Natural killer cell treated with Interleukin-12 subunit alpha and Interleukin-12 subunit beta and Interleukin-15 and Interleukin-18, amount 100 ng/mL, for 72 hours (primary cell): ENCODE measurements around the gene KLF7. TPM values are rescaled to one million over a fixed set of nuclear protein-coding genes. Genes with fewer than 3 reads are reported as not detected.

ENCODE experiments used
- ATAC-seq, 2 donors: fragments of 150-1000 bp; cut with Tn5 transposase in 1 of 2; sonication (Bioruptor Pico), chemical (Tn5 transposase) in 1 of 2; 2 replicates each; pipeline ENCODE4 v1.10.0; 2021
- DNase-seq: peaks from one replicate; pipeline ENCODE4 v3.0.0; 2022; ENCODE audit warnings: low spot score
- H3K27ac Mint-ChIP-seq, 2 donors: 1 replicate in 1 of 2; 2 replicates in 1 of 2; pipeline ENCODE4 v1.8.0; 2022; ENCODE audit warnings: mixed read lengths in 2 of 2, mild to moderate bottlenecking in 1 of 2, moderate library complexity in 1 of 2
- H3K27me3 Mint-ChIP-seq, 2 donors: 1 replicate in 1 of 2; 2 replicates in 1 of 2; pipeline ENCODE4 v1.8.0; 2022; ENCODE audit warnings: mixed read lengths in 2 of 2
- H3K36me3 Mint-ChIP-seq: one replicate; pipeline ENCODE4 v1.8.0; 2022; ENCODE audit warnings: mixed read lengths
- H3K4me1 Mint-ChIP-seq, 2 donors: 1 replicate in 1 of 2; 2 replicates in 1 of 2; pipeline ENCODE4 v1.8.0; 2022; ENCODE audit warnings: low read depth in 2 of 2, mixed read lengths in 2 of 2, mild to moderate bottlenecking in 1 of 2
- H3K4me3 Mint-ChIP-seq: one replicate; pipeline ENCODE4 v1.8.0; 2022; ENCODE audit warnings: mixed read lengths
- H3K9me3 Mint-ChIP-seq: 2 replicates; pipeline ENCODE4 v1.8.0; 2022; ENCODE audit warnings: mixed read lengths
- total RNA-seq, 2 donors: library from RNA; stranded (reverse); gene quantifications; one replicate each; pipeline ENCODE4 v1.2.3, GENCODE V29; 2022

KLF7 gene
- total RNA-seq, 2 donors from 2014 or later, result 13.3 to 49.1 TPM

DNA sequence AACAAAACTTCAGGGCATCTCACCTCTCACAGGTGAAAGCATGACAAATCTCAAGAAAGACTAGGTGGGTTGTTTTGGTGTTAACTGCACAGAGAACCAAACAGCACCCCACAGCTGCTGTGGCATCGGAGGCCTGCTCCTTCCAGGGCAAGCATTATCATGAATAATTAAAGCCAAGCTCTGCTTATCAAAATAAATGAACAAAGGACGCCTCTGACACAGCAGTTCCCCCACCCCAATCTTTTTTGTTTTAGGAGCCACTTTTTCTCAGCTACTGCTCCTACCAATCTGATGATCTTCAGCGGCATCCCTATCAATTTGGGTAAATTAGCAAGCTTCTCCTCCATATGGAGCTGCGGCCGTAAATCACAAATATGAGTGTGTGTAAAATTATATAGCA lies 58.6 kb downstream of the KLF7 start:
- H3K9me3 Mint-ChIP-seq, result no peaks in the 10 kb centered on the region
- ATAC-seq (no peak), DNase-seq (no peak)
- peaks cover 26 to 32% of the 10 kb centered on the region in 2 donors for H3K4me1 Mint-ChIP-seq
- no peak overlapping the region for H3K27ac Mint-ChIP-seq
- no peaks in the 10 kb centered on the region for H3K36me3 Mint-ChIP-seq
- H3K4me3 Mint-ChIP-seq, result no peak overlapping the region
- H3K27me3 Mint-ChIP-seq, result no peaks in the 10 kb centered on the region

DNA sequence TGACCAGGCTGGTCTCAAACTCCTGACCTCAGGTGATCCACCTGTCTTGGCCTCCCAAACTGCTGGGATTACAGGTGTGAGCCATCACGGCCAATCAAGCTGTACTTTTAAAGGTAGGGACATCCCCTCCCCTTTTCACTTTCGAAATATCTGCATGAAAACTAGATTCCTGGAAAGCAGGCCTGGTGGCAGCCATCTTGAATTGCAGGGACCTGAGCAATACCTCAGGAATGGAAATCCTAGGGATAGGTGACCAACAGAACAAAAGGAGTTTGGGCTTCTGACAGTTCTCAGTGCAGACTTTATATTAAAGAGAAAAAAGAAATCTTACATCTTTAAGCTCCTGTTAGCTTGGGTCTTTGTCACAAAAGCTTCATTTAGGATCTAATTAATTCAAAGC lies 62.6 kb downstream of the KLF7 start:
- H3K27me3 Mint-ChIP-seq, result no peaks in the 10 kb centered on the region

DNA sequence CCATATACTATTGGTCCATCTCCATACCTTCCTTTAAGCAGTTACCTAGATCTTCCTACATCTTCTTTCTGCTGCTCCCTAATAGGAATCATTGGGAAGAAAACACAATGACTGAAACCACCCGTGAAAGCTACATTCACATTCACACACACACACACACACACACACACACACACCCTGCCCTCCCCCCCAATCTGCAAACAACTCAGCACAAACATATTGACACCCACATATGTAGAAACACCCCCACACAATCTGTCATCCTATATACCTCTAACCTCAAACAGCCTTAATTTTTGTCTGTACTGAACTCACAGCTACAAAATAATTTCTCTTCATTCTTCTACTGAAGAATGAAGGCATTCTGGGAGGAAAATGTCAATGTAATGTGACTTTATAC lies 63.8 kb downstream of the KLF7 start:
- peaks cover 6 to 29% of the 10 kb centered on the region in 2 donors for H3K4me1 Mint-ChIP-seq
- DNase-seq (no peak), ATAC-seq (no peak)
- H3K27me3 Mint-ChIP-seq, result no peaks in the 10 kb centered on the region
- no peak overlapping the region for H3K27ac Mint-ChIP-seq
- H3K4me3 Mint-ChIP-seq, result no peak overlapping the region
- H3K9me3 Mint-ChIP-seq, result no peaks in the 10 kb centered on the region
- H3K36me3 Mint-ChIP-seq, result no peaks in the 10 kb centered on the region

More for the DNA sequence above, 62.6 kb downstream of the KLF7 start:
- no peaks in the 10 kb centered on the region for H3K36me3 Mint-ChIP-seq
- ATAC-seq (no peak), DNase-seq (no peak)
- H3K27ac Mint-ChIP-seq, result no peak overlapping the region
- H3K4me1 Mint-ChIP-seq, result peaks cover 18 to 33% of the 10 kb centered on the region in 2 donors
- no peak overlapping the region for H3K4me3 Mint-ChIP-seq
- no peaks in the 10 kb centered on the region for H3K9me3 Mint-ChIP-seq

DNA sequence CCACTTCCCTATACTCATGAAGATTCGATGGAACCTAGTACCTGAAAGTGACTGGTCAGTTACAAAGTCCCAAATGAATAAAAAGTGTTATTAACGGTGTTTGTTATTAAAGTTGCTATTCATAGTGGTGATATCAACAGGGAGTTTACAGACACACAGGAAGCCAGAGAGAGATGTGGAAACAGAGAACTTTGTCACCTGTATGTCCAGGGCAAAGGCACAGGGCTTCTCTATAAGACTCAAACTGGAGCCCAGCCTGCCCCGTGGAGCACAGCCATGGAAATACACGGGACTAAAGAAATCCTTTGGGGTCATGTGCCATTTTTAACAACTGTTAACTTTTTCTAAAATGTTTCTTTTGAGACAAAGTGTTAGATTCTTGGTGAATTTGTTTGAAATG lies 68.5 kb downstream of the KLF7 start:
- ATAC-seq, result no peak
- Mint-ChIP-seq H3K27ac (peak overlapping the region in 1 of 2 donors; percentile 12), H3K4me3 (no peak overlapping the region), H3K4me1 (peaks cover 9 to 24% of the 10 kb centered on the region in 2 donors), H3K27me3 (no peaks in the 10 kb centered on the region), H3K36me3 (peaks cover 5% of the 10 kb centered on the region), H3K9me3 (no peaks in the 10 kb centered on the region)
- DNase-seq, result no peak

DNA sequence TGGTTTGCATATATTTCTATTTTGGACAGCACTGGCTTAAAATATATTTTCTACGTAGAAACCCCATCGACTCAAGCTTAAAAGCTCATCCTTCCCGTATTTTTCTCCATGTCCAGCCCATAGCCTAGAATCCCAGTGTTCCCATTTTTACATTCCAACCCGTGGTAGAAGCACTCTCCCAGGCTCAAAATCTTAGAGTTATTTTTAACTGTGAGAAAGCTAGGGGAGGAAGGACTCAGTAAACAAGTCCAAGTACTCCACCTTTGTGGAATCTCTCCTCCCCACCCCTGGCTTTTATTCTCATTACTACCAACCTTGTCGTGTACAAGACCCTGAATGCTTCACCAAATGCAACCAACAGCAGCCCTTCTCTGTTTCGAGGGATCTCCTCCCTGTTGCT lies 69.8 kb downstream of the KLF7 start:
- no peak overlapping the region for H3K27ac Mint-ChIP-seq
- ATAC-seq (no peak), DNase-seq (no peak)
- H3K4me1 Mint-ChIP-seq, result peaks cover 11 to 16% of the 10 kb centered on the region in 2 donors
- H3K9me3 Mint-ChIP-seq, result peaks cover 3% of the 10 kb centered on the region
- H3K27me3 Mint-ChIP-seq, result no peaks in the 10 kb centered on the region
- H3K4me3 Mint-ChIP-seq, result no peak overlapping the region
- H3K36me3 Mint-ChIP-seq, result peaks cover 5% of the 10 kb centered on the region

DNA sequence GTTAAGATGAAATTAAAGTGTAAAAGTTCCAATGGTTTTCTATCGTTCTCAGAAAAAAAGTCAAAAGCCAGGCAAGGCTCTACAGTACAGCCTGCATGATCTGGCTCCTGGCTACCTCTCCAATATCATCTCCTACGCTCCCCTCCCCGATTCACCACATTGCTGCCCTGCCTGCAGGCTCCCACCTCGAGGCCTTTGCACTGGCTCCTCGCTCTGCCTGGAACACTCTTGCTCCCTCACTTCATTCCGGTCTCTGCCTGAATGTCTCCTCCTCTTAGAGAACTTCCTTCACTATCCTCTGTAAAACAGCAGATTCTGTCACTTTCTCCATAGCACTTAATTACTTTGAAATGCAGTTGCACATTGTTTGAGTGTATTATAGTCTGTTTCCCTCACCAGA lies 72.5 kb downstream of the KLF7 start:
- Mint-ChIP-seq H3K27ac (no peak overlapping the region), H3K4me1 (peaks cover 17 to 19% of the 10 kb centered on the region in 2 donors), H3K36me3 (peaks cover 5% of the 10 kb centered on the region), H3K9me3 (peaks cover 3% of the 10 kb centered on the region), H3K27me3 (no peaks in the 10 kb centered on the region), H3K4me3 (no peak overlapping the region)
- DNase-seq (no peak), ATAC-seq (no peak)

DNA sequence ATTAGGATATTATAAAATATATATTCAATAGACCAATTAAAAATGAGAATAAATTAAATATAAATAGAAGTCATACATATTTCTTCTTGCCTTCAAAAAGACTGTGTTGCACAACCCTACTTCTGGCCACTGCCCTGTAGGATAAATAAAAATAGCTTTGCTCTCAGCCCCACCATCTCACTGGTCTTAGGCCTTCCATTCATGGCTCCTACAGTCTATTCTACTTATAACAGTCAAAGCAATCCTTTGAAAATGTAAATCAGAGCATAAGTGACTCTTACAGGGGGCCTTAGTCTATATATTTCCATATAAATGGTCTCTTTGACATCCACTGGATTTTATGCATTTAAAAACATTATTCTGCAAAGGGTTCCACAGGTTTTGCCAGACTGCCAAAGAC lies 72.9 kb downstream of the KLF7 start:
- no peak for ATAC-seq
- Mint-ChIP-seq H3K9me3 (peaks cover 3% of the 10 kb centered on the region), H3K4me1 (peaks cover 18 to 21% of the 10 kb centered on the region in 2 donors), H3K36me3 (peaks cover 5% of the 10 kb centered on the region), H3K4me3 (no peak overlapping the region), H3K27me3 (no peaks in the 10 kb centered on the region), H3K27ac (no peak overlapping the region)
- DNase-seq, result no peak

DNA sequence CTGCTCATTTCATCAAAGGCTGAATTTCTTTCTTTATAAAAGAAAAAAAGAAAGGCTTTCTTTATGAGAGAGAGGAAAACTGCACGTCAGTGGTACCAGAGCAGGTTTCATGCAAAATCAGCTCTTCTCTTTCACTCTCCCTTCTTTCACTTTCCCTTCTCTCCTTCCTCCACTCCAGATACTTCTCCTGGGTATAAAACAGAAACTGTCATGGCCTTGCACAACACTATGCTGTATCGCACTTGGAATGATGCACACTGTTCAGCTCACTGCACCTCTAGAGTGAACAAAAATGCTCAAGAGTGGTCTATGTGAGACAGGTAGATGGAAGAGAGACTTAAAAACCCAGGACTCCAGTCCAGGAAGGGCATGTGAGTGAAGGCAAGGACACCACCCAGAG lies 73.8 kb downstream of the KLF7 start:
- H3K4me3 Mint-ChIP-seq, result no peak overlapping the region
- H3K27me3 Mint-ChIP-seq, result no peaks in the 10 kb centered on the region
- DNase-seq (no peak), ATAC-seq (peak; percentile 17 to 73)
- peaks cover 5% of the 10 kb centered on the region for H3K36me3 Mint-ChIP-seq
- H3K4me1 Mint-ChIP-seq, result peaks cover 18 to 20% of the 10 kb centered on the region in 2 donors
- H3K27ac Mint-ChIP-seq, result peak overlapping the region in 1 of 2 donors; percentile 3
- H3K9me3 Mint-ChIP-seq, result peaks cover 3% of the 10 kb centered on the region

DNA sequence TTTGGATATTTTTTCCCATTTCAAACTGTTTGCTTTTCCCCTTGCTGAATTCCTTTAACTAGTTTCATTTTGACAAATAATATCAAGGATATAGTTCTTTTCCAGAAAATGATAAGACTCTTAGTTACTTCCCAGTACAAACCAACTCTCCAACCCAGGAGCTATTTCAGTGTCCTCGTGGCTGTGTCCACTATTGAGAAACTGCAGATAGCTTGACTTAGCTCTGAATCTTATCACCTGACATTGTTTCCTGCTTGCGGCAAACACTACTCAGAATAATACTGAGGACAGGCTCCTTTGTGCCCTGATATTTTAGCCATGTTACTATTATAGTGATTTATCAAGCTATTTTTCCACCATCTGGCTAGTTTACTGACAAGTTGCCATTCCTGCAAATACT lies 74.6 kb downstream of the KLF7 start:
- H3K4me1 Mint-ChIP-seq, result peaks cover 18 to 21% of the 10 kb centered on the region in 2 donors
- peaks cover 3% of the 10 kb centered on the region for H3K9me3 Mint-ChIP-seq
- ATAC-seq (no peak), DNase-seq (no peak)
- no peaks in the 10 kb centered on the region for H3K27me3 Mint-ChIP-seq
- no peak overlapping the region for H3K27ac Mint-ChIP-seq
- H3K4me3 Mint-ChIP-seq, result no peak overlapping the region
- peaks cover 13% of the 10 kb centered on the region for H3K36me3 Mint-ChIP-seq

DNA sequence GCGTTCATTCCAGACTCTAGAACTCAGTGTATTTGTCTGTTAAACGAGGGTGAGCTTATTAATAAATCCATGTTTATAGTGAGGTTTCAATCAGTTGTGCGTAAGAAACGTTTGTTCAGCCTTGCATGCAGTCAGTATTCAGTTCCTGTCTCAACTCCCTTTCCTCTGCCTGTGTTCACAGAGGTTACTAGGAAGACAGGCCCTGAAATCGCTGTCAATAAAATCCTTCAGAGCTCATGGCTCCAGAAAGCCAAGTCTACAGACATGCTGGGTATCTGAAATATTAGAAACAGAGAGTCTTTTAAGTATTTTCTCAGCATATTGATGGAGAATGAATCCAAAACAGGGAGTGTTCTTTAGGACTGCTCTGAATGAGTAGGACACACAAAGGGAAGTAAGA lies 75.4 kb downstream of the KLF7 start:
- H3K9me3 Mint-ChIP-seq, result peaks cover 3% of the 10 kb centered on the region
- H3K27me3 Mint-ChIP-seq, result no peaks in the 10 kb centered on the region
- H3K4me3 Mint-ChIP-seq, result no peak overlapping the region
- H3K4me1 Mint-ChIP-seq, result peaks cover 18 to 21% of the 10 kb centered on the region in 2 donors
- ATAC-seq (no peak), DNase-seq (no peak)
- peaks cover 13% of the 10 kb centered on the region for H3K36me3 Mint-ChIP-seq
- H3K27ac Mint-ChIP-seq, result peak overlapping the region in 1 of 2 donors; percentile 32

DNA sequence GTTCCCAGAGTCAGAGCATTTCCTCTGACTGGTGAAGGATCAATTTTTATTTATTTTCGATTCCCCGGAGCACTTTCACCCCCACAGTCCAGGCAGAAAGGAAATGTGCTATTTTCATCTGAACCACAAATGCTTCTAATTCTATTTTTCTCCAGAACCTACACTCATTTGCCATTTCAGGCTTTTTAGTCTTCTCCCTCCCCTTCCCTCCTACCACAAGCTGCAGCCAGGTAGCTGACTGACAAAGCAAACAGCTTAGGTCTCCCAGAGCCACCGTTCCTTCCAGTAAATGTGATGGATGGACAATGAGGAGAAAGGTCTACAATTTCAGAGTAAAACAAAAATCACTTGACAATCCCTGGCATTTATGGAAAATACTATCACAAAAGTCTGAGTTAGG lies 76.9 kb downstream of the KLF7 start:
- H3K27me3 Mint-ChIP-seq, result no peaks in the 10 kb centered on the region
- H3K9me3 Mint-ChIP-seq, result peaks cover 3% of the 10 kb centered on the region
- no peak for DNase-seq
- peaks cover 18 to 21% of the 10 kb centered on the region in 2 donors for H3K4me1 Mint-ChIP-seq
- no peak overlapping the region for H3K4me3 Mint-ChIP-seq
- ATAC-seq, result no peak
- H3K36me3 Mint-ChIP-seq, result peaks cover 13% of the 10 kb centered on the region
- peak overlapping the region in 1 of 2 donors; percentile 60 for H3K27ac Mint-ChIP-seq

DNA sequence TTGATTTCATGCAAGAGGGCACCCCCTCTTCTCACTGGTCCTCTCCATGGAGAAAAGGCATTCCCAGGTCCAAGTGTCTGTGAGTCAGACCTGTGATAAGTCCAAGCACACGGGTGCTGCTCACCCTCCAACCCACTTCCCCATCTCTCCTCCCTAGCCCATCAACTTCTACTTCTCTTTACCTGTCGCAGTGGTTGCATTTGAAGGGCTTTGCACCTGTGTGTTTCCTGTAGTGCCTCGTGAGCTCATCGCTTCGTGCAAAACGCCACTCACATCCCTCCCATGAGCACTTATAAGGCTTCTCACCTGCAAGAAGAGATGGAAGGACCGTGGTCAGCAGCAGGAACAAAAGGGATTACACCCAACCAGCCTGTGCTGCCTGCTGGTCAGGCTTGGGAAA lies 77.5 kb downstream of the KLF7 start:
- Mint-ChIP-seq H3K4me3 (no peak overlapping the region), H3K27ac (peak overlapping the region in 1 of 2 donors; percentile 60), H3K4me1 (peaks cover 20 to 23% of the 10 kb centered on the region in 2 donors), H3K36me3 (peaks cover 10% of the 10 kb centered on the region), H3K27me3 (no peaks in the 10 kb centered on the region), H3K9me3 (peaks cover 3% of the 10 kb centered on the region)
- DNase-seq (no peak), ATAC-seq (no peak)

DNA sequence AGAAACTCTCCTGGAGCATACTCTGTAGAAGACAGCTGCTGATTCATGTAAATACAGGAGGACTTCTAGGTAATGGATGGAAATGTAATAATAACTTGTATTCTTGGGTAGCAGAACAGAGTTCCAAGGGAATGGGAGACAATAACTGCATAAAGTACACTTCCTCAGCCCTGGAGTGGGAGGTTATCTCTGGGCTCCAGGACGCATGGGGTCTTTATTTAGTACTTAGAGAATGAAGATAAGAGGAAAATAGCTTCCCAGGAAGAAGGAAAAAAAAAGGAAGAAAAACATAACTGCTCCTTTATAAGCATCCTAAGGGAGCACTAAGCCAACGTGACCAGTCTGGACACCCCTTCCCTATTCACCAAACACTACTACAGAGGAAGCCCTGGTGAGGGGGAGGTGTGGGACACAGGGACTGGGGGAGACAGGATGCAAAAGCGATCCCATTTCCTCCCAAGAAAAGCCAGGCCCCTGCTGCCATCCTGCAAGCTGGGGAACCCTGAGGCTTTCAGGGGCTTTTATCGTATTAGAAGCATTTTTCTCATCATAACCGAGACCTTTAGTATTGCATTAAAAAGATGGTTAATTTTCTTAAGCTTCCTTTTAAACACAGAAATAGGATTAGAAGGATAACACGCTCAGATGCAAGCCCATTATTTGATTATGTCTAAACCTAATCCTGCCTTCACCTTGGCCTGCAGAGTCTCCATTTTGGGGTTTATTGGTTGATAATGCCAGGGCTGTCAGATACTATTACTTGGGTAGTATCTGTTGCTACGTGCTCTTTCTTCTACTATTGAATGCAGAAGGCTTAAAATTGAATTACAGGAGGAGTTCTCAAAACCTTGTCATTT lies 78.5 kb downstream of the KLF7 start:
- Mint-ChIP-seq H3K4me3 (no peak overlapping the region), H3K27ac (no peak overlapping the region), H3K36me3 (peaks cover 9% of the 10 kb centered on the region), H3K9me3 (peaks cover 3% of the 10 kb centered on the region), H3K27me3 (no peaks in the 10 kb centered on the region), H3K4me1 (peaks cover 23 to 28% of the 10 kb centered on the region in 2 donors)
- no peak for DNase-seq
- no peak for ATAC-seq

DNA sequence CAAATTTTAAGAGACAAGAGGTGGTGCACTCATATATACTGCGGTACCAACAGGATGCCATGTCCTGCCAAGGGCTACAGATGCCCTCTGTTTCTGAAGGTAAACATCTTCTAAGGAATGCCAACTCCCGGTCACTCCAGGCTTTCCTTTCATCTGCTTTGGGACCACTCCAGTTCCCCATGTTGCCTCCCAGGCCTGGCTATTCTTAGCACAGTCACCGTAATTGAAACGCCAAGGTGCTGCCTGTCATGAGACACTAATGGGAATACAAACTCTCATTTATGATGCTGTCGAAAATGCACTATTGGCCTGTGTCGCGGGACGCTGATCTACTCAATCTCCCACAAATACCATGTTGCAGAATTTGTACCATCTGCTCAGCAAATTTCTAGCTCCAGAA lies 79.6 kb downstream of the KLF7 start:
- Mint-ChIP-seq H3K4me1 (peaks cover 18 to 32% of the 10 kb centered on the region in 2 donors), H3K27ac (no peak overlapping the region), H3K36me3 (peaks cover 9% of the 10 kb centered on the region), H3K9me3 (no peaks in the 10 kb centered on the region), H3K4me3 (no peak overlapping the region), H3K27me3 (no peaks in the 10 kb centered on the region)
- no peak for ATAC-seq
- DNase-seq, result no peak
